ENCODE measurements around the gene MCTP1.

Gene MCTP1

DNA sequence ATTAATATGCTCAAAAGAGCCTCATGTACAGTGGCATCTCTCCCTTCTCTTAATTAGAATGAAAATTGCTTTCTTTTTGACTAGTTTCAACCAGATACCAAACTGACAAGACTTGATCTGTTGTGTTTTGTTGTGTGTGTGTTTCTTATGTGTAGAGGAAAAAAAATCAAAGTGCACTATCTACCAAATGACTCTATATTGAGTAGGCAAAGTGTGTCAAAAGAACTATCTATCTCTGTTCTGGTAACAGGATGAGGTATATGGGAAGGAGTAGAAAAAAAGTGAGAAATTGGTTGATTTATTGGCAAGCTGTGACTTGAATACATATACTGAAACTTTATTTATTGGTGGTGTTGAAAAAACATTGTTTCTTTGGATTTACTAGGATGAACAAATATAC, 476.4 kb downstream of the MCTP1 start:
- no peaks in the 10 kb centered on the region for H3K4me1 Mint-ChIP-seq
- TF ChIP-seq, protein P1, sequence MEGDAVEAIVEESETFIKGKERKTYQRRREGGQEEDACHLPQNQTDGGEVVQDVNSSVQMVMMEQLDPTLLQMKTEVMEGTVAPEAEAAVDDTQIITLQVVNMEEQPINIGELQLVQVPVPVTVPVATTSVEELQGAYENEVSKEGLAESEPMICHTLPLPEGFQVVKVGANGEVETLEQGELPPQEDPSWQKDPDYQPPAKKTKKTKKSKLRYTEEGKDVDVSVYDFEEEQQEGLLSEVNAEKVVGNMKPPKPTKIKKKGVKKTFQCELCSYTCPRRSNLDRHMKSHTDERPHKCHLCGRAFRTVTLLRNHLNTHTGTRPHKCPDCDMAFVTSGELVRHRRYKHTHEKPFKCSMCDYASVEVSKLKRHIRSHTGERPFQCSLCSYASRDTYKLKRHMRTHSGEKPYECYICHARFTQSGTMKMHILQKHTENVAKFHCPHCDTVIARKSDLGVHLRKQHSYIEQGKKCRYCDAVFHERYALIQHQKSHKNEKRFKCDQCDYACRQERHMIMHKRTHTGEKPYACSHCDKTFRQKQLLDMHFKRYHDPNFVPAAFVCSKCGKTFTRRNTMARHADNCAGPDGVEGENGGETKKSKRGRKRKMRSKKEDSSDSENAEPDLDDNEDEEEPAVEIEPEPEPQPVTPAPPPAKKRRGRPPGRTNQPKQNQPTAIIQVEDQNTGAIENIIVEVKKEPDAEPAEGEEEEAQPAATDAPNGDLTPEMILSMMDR (IDR thresholded peaks at IDR 0.05; ENCODE audit: unreplicated experiment in 3 of 3) = no peak
- no peaks in the 10 kb centered on the region for H3K36me3 Mint-ChIP-seq (ENCODE audit: low read depth)
- H3K4me3 Mint-ChIP-seq = no peak overlapping the region
- no peak overlapping the region for H3K27ac Mint-ChIP-seq
- H3K27me3 Mint-ChIP-seq (ENCODE audit: low read depth) = no peaks in the 10 kb centered on the region
- no peaks in the 10 kb centered on the region for H3K9me3 Mint-ChIP-seq

- Mint-ChIP-seq H3K4me1 (no peaks in the 10 kb centered on the region), H3K9me3 (no peaks in the 10 kb centered on the region), H3K36me3 (ENCODE audit: low read depth) (no peaks in the 10 kb centered on the region), H3K27me3 (ENCODE audit: low read depth) (no peaks in the 10 kb centered on the region), H3K27ac (no peak overlapping the region), H3K4me3 (no peak overlapping the region)
- TF ChIP-seq, protein P1 (IDR thresholded peaks at IDR 0.05; ENCODE audit: unreplicated experiment in 3 of 3) = no peak
Measured at GRCh38 chr5:94807985-94808384, 476.9 kb downstream of the MCTP1 start.

GRCh38 chr5:94802450-94802849, 482.4 kb downstream of the MCTP1 start:
- Mint-ChIP-seq H3K36me3 (ENCODE audit: low read depth) (no peaks in the 10 kb centered on the region), H3K4me1 (no peaks in the 10 kb centered on the region), H3K27ac (no peak overlapping the region), H3K9me3 (no peaks in the 10 kb centered on the region), H3K4me3 (no peak overlapping the region), H3K27me3 (ENCODE audit: low read depth) (no peaks in the 10 kb centered on the region)
- TF ChIP-seq, protein P1 (IDR thresholded peaks at IDR 0.05; ENCODE audit: unreplicated experiment in 3 of 3) = no peak

DNA sequence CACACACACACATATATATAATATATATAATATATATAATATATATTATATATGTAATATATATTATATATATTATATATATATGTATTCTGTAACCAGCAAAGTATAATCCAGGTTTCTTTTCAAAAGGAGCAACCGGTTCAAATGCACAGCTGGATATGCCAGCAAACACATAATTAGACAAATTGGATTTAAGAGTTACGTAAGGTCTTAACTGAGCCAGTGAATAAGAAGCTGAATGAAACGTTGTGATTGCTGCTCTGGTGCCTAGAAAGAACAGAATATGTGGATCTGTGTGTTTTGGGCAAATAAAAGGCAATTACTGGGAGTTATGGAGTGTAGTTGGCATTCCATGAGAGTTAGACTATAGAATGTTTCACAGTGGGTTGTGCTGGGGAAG, 488.3 kb downstream of the MCTP1 start:
- Mint-ChIP-seq H3K36me3 (ENCODE audit: low read depth) (no peaks in the 10 kb centered on the region), H3K4me3 (no peak overlapping the region), H3K4me1 (no peaks in the 10 kb centered on the region), H3K27ac (no peak overlapping the region), H3K9me3 (no peaks in the 10 kb centered on the region), H3K27me3 (ENCODE audit: low read depth) (no peaks in the 10 kb centered on the region)
- TF ChIP-seq, protein P1 (IDR thresholded peaks at IDR 0.05; ENCODE audit: unreplicated experiment in 3 of 3) = no peak

- Mint-ChIP-seq H3K9me3 (no peaks in the 10 kb centered on the region), H3K4me3 (no peak overlapping the region), H3K4me1 (no peaks in the 10 kb centered on the region), H3K27me3 (ENCODE audit: low read depth) (no peaks in the 10 kb centered on the region), H3K27ac (no peak overlapping the region), H3K36me3 (ENCODE audit: low read depth) (no peaks in the 10 kb centered on the region)
- TF ChIP-seq, protein P1 (IDR thresholded peaks at IDR 0.05; ENCODE audit: unreplicated experiment in 3 of 3) = no peak
Measured at GRCh38 chr5:94793816-94794198, 491.1 kb downstream of the MCTP1 start.

- Mint-ChIP-seq H3K4me1 (no peaks in the 10 kb centered on the region), H3K9me3 (no peaks in the 10 kb centered on the region), H3K36me3 (ENCODE audit: low read depth) (no peaks in the 10 kb centered on the region), H3K27me3 (ENCODE audit: low read depth) (no peaks in the 10 kb centered on the region), H3K27ac (no peak overlapping the region), H3K4me3 (no peak overlapping the region)
- TF ChIP-seq, protein P1 (IDR thresholded peaks at IDR 0.05; ENCODE audit: unreplicated experiment in 3 of 3) = no peak
Measured at GRCh38 chr5:94793113-94793815, 491.6 kb downstream of the MCTP1 start.
